Putamen (tissue), 1 donor: Measurements from ENCODE around the gene TMEM238L.

Experiments used
- DNase-seq: peaks from one replicate; pipeline ENCODE4 v3.0.0-alpha.2; 2016; ENCODE audit warnings: low spot score

TMEM238L gene

GRCh38 chr17:10804546-10804945 lies 647 bp upstream of the TMEM238L start:
- DNase-seq = no peak

- DNase-seq = no peak
Observed at GRCh38 chr17:10803350-10803749, 549 bp downstream of the TMEM238L start.

- no peak for DNase-seq
Observed at GRCh38 chr17:10802496-10803284, 1.2 kb downstream of the TMEM238L start.

GRCh38 chr17:10799407-10799806 lies 4.5 kb downstream of the TMEM238L start:
- no peak for DNase-seq

GRCh38 chr17:10798910-10799309 lies 5.0 kb downstream of the TMEM238L start:
- no peak for DNase-seq

- DNase-seq = no peak
Observed at GRCh38 chr17:10798332-10798749, 5.6 kb downstream of the TMEM238L start.

- DNase-seq = no peak
Observed at GRCh38 chr17:10797476-10798328, 6.2 kb downstream of the TMEM238L start.

GRCh38 chr17:10793816-10794215 lies 10.1 kb downstream of the TMEM238L start:
- DNase-seq = no peak

- DNase-seq = no peak
Observed at GRCh38 chr17:10793256-10793655, 10.6 kb downstream of the TMEM238L start.

GRCh38 chr17:10792151-10792550 lies 11.7 kb downstream of the TMEM238L start:
- DNase-seq = no peak

GRCh38 chr17:10790491-10791401 lies 13.2 kb downstream of the TMEM238L start:
- DNase-seq = no peak

- no peak for DNase-seq
Observed at GRCh38 chr17:10789694-10790271, 14.1 kb downstream of the TMEM238L start.

GRCh38 chr17:10787306-10788045 lies 16.4 kb downstream of the TMEM238L start:
- DNase-seq = no peak

- no peak for DNase-seq
Observed at GRCh38 chr17:10785295-10785694, 18.6 kb downstream of the TMEM238L start.

GRCh38 chr17:10779609-10780008 lies 24.3 kb downstream of the TMEM238L start:
- no peak for DNase-seq

- DNase-seq = no peak
Observed at GRCh38 chr17:10777890-10778289, 26.0 kb downstream of the TMEM238L start.

GRCh38 chr17:10777131-10777807 lies 26.6 kb downstream of the TMEM238L start:
- DNase-seq = no peak

GRCh38 chr17:10776381-10776780 lies 27.5 kb downstream of the TMEM238L start:
- no peak for DNase-seq

- DNase-seq = no peak
Observed at GRCh38 chr17:10775740-10776356, 28.1 kb downstream of the TMEM238L start.

GRCh38 chr17:10775058-10775457 lies 28.8 kb downstream of the TMEM238L start:
- no peak for DNase-seq
